GM21717 (cell line): ENCODE measurements around the gene PYGL.
A peak's percentile ranks its signal among the peaks of the same experiment; 100 is the strongest.
"Not testable (repeated sequence)": the region's sequence is repeated elsewhere in the genome, so short reads cannot be mapped to it uniquely, and the experiment has no call there.

ENCODE experiments used
- ATAC-seq: cut with Tn5 transposase; IDR thresholded peaks from one replicate; pipeline ENCODE4 v1.9.1; 2021; ENCODE audit warnings: mild to moderate bottlenecking, moderate library complexity; ENCODE audit not compliant: unreplicated experiment

Gene PYGL

DNA sequence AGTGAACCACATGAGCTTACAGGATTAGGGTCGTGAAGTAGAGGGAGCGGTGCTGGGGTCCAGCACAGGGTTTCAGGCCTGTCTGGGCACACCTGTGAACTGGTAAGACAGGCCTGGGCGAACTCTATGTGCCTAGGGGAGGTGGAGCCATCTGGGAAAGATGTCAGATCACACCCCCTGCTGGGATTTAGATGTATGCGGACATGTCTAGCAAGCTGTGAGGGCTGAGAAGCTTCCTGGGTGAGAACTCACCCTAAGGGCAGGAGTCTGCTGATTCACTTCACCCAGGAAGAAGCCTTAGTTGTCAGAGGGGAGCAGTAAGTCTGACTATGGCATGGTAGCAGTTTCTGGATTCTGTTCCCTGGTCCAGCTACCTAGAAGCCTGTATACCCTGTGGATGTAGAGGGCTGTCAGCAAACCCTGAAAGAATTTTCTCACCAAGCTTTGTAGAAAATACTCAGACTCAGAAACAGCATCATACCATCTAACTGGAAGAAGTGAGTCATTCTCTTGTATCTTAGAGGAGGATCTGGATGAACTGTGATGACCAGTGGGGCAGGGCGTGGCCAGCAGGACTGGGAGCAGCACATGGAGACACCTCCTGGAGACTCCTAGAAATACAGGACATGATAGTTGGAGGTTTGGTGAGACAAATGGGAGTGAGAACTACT, 11.2 kb upstream of the PYGL start:
- ATAC-seq, result no peak

- ATAC-seq, result no peak
Observed at GRCh38 chr14:50954811-50955372, 10.6 kb upstream of the PYGL start.

GRCh38 chr14:50953502-50953901, 9.2 kb upstream of the PYGL start:
- no peak for ATAC-seq

DNA sequence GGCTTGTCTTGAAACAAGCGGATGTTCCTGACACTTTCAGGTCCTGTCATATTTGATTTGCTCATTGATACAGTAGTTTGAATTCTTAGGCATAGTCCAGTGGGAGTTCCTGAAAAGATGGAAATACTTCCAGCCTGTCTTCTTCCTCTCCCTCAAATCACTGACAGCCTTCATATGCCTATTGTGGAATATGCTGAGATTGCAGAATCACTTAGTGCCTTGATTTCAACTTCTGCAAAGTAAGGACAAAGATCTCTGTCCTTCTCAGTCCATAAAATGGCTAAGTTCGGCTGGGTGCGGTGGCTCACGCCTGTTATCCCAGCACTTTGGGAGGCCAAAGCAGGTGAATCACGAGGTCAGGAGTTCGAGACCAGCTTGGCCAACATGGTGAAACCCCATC, 6.7 kb upstream of the PYGL start:
- ATAC-seq, result no peak

DNA sequence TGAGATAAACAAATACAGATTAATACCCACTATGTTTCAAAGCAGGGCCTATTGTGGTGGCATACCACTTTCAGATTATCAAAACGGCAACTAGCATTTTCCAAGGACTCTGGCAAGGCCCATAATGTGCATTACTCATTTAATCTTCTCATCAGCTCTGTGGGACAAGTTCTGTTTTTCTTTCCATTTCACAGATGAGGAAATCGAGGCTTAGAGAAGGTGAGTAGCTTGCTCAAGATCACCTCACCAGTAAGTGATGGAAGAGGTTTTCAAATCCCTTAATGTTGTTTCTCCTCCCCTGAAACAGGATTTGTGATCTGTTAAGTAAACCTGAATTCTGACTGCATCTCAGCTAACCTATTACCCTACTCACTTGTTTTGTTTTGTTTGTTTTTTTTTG, 3.9 kb upstream of the PYGL start:
- no peak for ATAC-seq

GRCh38 chr14:50947446-50947845, 3.2 kb upstream of the PYGL start:
- no peak for ATAC-seq

GRCh38 chr14:50946234-50946935, 2.1 kb upstream of the PYGL start:
- ATAC-seq, result no peak

DNA sequence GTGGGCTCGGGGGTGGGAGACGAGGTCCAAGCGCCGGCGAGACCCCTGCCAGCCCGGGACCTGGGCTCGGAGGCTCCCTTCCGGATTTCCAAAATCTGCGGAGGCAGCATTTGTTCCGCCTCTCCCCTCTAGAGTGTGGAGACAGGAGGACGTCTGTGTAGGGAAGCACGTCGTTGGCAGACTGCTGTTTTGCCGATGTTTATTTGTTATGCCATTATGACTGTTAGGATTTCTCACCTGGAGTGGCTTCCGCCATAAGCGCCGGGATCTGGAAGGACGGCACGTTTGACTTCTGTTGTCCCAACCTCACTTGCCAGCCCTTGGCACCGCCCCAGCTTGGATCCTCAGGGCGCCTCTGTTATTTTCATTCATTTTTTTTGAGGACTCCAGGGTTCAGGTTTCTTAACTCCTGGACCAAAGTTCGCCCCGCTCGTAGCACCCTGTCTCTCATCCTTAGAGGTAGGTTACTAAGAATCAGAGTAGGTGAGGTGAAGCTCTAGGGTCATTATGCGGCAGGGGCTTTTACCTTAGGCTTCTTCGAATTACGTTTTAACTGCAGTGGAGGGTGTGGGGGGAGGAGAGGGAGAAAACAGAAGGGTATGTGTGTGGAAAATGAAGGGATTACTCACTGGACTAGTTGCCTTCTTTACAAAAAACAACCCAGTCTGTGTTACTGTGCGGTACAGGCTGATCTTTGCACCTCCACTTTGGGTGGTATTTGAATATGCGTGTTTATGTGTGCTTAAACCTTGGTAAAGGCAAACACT, 547 bp upstream of the PYGL start:
- ATAC-seq, result peak; percentile 12

- ATAC-seq, result no peak
Observed at GRCh38 chr14:50943261-50943942, 881 bp downstream of the PYGL start.

GRCh38 chr14:50941638-50942037, 2.6 kb downstream of the PYGL start:
- ATAC-seq, result not testable (repeated sequence)

DNA sequence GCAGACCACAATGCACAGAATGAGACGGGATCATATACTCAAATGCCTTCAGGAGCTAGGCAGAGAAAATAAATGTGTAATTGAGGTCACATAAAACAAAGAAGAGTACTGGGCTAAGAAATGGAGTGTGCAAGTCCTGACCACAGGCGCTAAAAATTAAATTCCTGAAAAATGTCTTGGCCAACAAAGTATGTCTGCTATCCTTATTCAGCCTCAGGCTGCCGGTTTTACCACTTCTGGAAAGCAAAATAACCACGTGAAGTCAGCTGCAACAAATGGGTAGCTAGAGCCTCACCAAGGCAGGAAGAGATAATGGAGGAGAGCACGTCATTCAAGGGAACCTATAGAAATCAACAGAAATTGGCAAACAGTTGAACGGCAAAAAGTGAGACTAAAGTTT, 3.1 kb downstream of the PYGL start:
- no peak for ATAC-seq

DNA sequence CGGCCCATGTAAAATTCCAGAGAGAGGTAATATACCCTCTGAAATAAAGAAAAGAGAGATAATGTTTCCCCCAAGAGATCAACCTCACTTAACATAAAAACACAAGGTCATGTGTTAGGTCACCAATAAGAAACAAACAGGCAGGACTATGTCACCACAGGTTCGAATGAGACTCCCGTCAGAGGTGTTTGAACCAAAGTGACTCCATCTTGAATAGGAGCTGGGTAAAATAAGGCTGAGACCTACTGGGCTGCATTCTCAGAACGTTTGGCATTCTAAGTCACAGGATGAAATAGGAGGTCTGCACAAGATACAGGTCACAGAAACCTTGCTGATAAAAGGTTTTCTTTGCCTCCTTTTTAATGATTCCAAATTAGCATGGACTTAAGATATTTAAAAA, 6.5 kb downstream of the PYGL start:
- no peak for ATAC-seq

GRCh38 chr14:50937325-50937724, 7.0 kb downstream of the PYGL start:
- ATAC-seq, result no peak

DNA sequence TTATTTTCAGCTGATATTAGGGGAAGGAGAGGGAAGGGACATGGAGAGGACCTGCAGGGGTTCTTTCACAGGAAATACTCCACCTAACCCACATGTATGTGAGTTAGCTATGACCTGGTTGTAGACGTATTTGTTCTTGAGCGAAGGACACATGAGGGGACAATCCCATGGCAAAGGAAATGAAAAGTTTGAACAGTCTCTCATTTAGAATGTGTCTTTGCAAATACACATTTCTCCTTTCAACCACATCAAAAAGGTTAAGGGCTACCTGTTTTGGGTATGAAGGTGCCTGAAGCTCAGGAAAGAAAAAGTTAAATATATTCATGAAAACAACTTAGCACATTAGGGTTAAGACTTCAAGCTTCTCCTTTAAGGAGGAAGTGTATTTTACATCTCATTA, 7.4 kb downstream of the PYGL start:
- no peak for ATAC-seq

GRCh38 chr14:50936016-50936340, 8.3 kb downstream of the PYGL start:
- no peak for ATAC-seq

DNA sequence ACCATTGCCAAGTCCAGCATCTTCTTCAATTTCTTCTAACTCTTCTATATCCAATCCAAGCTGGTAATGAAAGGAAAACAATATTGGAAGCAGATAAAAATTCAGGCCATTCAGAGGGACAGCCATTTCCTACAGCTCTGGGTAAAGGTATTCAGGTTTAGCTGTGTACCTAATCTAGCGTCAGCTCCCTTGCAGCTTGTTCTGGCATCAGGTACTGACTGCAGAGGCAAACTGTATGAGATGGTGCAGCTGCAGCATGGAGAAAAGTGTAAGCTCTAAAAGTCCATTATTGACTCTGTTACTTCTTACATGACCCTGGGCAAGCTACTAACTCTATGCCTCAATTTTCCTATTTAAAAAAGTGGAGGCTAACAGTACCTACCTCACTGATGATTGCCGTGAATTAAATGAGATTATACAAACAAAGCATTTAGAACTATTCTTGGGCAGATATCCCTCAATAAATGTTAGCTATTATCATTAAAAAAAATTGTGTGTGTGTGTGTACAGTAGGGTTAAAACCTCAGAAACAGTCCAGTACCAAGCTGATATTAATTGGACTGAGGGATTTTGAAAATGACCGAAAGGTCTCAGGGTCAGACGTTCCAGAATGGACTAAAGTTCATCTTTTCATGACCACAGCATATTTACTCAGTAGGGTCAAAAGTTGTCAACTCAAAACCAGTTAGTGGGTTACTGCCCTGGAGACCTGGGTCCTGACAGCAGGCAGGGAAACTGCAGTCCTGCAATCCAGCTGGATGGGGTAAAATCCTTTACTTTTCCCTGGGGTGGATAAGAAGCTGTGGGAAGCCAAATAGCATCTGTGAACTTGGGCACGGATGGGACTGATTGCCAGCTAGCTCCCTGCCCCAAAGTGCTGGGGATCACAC, 8.9 kb downstream of the PYGL start:
- ATAC-seq, result no peak

- ATAC-seq, result no peak
Observed at GRCh38 chr14:50932592-50933495, 11.4 kb downstream of the PYGL start.

DNA sequence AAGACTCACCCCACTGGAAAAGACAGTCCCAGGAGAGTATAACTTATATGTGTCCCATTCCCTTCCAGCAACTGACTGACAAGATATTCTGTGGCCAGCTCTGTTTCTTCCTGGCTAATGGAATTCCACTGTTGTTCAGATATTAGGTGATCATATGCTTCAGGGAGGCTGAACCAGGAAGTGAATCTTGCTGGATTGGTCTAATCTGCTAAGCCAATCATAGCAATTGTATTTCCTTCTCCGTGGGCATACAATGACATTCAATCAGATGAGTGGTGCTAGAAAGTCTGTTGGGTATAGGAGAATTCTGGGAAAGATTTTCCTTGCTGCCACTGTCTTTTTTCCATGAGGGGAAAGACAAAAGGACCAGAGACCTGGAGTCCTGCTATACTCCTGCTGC, 12.1 kb downstream of the PYGL start:
- no peak for ATAC-seq

GRCh38 chr14:50931559-50931958, 12.7 kb downstream of the PYGL start:
- no peak for ATAC-seq
